HG03439 (cell line): ENCODE measurements around the gene GARIN5A.
"Not testable (repeated sequence)": the region's sequence is repeated elsewhere in the genome, so short reads cannot be mapped to it uniquely, and the experiment has no call there.

Experiments used
- ATAC-seq: cut with Tn5 transposase; IDR thresholded peaks from one replicate; pipeline ENCODE4 v1.9.1; 2021; ENCODE audit warnings: mild to moderate bottlenecking, moderate library complexity; ENCODE audit not compliant: unreplicated experiment

GARIN5A gene

GRCh38 chr19:50489461-50490011 is 12.9 kb upstream of the GARIN5A start:
- ATAC-seq: no peak

- no peak for ATAC-seq
Observed at GRCh38 chr19:50488389-50489194, 11.9 kb upstream of the GARIN5A start.

GRCh38 chr19:50486823-50487515 is 10.3 kb upstream of the GARIN5A start:
- no peak for ATAC-seq

- no peak for ATAC-seq
Observed at GRCh38 chr19:50485284-50485955, 8.8 kb upstream of the GARIN5A start.

GRCh38 chr19:50482916-50483315 is 6.3 kb upstream of the GARIN5A start:
- no peak for ATAC-seq

GRCh38 chr19:50482271-50482855 is 5.7 kb upstream of the GARIN5A start:
- ATAC-seq: no peak

- ATAC-seq: no peak
Observed at GRCh38 chr19:50481351-50482149, 4.9 kb upstream of the GARIN5A start.

GRCh38 chr19:50480281-50481111 is 3.8 kb upstream of the GARIN5A start:
- ATAC-seq: no peak

- ATAC-seq: no peak
Observed at GRCh38 chr19:50479761-50480251, 3.2 kb upstream of the GARIN5A start.

GRCh38 chr19:50478901-50479715 is 2.5 kb upstream of the GARIN5A start:
- no peak for ATAC-seq

GRCh38 chr19:50477751-50478515 is 1.3 kb upstream of the GARIN5A start:
- no peak for ATAC-seq

GRCh38 chr19:50476907-50477238 is 225 bp upstream of the GARIN5A start:
- ATAC-seq: no peak

GRCh38 chr19:50475736-50476223 is 868 bp downstream of the GARIN5A start:
- ATAC-seq: no peak

- ATAC-seq: no peak
Observed at GRCh38 chr19:50475101-50475568, 1.5 kb downstream of the GARIN5A start.

GRCh38 chr19:50473336-50473735 is 3.3 kb downstream of the GARIN5A start:
- not testable (repeated sequence) for ATAC-seq

- no peak for ATAC-seq
Observed at GRCh38 chr19:50468818-50469217, 7.8 kb downstream of the GARIN5A start.

GRCh38 chr19:50467566-50467965 is 9.1 kb downstream of the GARIN5A start:
- ATAC-seq: no peak

GRCh38 chr19:50466706-50467039 is 10.0 kb downstream of the GARIN5A start:
- no peak for ATAC-seq
